Fibroblast of skin of left biceps (primary cell): ENCODE data around the gene NBDY.

ENCODE experiments used
- DNase-seq, 2 experiments: peaks; one replicate each; pipeline ENCODE4 v3.0.0-alpha.2; 2013; ENCODE audit warnings: low read depth in 2 of 2

The NBDY gene

DNA sequence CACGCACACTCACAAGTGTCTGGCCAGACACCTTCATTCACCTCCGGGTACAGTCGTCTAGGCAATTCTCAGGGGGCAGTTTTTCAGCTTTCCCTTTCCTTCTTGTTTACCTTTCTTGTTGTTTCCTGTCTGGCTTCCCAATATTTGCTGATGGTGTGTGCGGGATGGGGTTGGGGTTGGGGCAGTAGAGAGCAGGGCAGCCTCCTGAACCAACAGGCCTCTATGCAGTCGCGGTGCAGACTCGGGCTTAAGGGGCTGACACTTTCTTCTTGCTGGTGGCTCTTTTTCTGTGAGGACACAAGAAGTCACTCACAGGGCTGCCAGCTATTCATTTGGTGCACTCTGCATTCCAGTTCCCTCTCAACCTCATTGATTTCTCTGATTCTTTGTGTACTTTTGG lies 56.4 kb downstream of the NBDY start:
- no peak for DNase-seq

DNA sequence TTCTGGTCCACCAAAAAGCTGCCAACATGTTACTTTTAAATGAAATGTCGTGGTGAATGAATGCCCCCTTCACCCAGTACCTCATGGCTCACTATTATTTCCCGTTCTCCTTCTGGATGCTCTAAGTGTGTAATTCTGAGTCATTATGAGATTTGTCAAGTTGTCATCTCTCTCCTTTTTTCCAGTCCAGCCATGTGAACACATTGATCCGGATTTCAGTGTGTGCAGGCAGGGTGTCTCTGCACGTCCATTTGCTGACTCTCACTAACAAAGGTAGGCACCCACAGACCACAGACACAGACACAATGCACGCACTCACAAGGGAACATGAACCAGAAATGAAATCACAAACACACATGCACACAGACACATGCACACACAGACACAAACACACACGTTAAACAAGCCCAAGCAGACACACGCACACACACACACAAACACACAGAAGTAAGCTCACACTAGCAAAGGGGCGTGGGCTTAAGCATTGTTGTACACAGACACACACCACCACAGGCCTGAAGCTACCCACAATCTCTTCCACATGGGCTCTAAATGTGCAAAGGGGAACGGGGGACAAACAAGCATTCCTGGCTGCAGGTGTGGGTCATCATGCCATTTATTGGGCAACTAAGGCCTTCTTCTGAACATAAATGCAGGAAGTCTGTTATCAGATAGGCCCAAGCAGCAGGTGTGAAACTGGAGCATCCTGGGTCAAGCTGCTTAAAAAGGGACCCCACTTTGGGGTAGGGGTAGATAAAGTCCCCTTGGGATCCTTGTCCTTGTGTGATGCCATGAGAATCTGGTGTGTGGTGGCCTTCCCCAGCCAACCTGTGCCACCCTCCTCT lies 58.1 kb downstream of the NBDY start:
- no peak for DNase-seq

DNA sequence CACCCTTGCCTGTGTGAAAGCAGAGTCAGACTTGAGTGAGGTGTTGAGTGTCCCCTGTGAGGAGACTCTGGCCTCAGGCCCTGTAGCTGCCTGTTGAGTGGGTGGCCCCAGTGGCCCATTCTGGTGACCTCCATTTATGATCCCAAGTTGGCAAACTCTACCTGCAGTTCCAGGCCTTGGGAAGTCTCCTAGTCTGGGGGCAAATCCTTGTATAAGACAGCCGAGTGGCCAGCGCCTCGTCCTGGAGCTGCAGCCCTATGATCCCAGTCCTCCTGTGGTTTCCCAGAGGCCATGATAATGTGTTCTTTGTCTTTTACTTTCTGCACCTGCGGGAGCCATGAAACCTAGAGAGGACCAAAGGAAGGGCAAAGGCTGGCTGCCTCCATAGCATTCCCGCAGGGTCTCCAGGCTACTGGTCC lies 58.7 kb downstream of the NBDY start:
- no peak for DNase-seq

DNA sequence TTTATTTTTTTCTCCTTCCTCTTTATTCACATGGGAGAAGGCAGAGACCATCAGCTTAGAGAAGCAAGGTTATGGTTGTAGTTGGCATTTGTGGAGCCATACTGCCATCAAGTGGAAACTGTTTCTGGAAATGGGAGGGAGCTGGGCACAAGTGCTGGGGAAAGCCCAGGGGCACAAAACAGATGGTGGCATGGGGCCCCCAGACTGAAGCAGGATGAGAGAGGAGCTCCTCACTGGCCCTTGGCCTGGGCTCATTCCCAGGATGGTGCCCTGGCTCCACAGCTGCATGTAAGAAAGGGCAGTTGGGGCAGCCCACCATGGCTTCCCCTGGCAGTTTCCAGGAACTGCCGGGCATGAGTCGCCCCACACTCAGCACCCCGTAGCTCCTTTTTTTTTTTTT lies 59.2 kb downstream of the NBDY start:
- no peak for DNase-seq

DNA sequence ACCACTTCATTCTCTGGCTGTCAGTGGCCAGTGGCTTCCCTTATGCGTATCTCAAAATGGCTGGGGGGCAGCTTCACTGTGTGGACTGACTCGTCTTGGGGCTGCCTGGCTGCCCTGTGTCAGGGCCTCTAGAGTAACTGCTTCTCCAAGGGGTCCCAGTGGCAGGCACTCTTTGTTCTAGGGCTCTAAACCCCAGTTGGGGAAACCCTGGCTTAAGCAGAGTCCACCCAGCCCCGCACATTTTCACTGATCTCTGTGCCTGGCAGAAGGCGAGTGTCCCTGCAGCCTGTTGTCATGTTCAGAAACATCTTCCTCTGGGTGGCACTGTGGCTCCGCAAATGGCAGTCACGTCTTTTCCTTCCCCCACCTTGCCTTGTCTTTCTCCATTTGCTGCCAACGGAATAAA lies 59.7 kb downstream of the NBDY start:
- DNase-seq, result no peak

DNA sequence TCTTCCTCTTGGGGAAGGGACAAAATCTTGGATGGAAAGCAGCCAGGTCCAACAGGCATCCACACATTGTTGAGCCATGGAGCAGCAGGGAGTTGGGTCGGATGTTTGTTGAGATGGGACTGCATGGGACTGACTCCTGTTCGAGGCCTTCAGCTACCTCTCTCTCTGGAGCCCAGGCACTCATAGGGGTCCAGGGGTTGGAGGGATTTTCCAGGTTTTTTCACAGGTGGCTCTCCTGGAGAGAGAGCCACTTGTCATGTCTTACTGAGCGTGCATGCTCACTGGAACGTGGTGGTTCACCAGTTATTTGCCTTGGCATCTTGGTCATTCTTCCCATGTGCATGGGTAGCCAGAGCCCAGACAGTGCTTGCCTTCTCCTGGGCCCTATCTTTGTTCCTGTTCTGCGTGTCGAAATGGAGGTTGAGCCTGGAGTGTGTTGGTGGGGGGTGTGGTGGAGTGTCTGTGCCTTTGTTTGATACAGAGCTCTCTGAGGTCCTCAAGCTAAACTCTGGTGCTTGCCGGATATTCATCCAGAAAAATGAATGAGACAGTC lies 60.6 kb downstream of the NBDY start:
- no peak for DNase-seq

DNA sequence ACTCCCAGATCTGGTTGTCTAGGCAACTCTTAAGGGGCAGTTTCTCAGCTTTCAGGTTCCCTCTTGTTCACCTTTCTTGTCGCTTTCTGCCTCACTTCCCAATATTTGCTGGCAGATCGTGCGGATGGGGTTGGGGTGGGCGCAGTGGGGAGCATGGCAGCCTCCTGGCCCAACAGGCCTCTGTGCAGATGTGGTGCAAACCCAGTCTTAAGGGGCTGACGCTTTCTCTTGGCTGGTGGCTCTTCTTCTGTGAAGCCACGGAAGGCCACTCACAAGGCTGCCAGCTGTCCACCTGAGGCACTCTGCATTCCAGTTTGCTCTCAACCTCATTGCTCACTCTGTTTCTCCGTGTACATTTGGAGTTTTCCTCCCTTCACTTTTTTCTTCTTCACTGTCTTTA lies 61.7 kb downstream of the NBDY start:
- no peak for DNase-seq

DNA sequence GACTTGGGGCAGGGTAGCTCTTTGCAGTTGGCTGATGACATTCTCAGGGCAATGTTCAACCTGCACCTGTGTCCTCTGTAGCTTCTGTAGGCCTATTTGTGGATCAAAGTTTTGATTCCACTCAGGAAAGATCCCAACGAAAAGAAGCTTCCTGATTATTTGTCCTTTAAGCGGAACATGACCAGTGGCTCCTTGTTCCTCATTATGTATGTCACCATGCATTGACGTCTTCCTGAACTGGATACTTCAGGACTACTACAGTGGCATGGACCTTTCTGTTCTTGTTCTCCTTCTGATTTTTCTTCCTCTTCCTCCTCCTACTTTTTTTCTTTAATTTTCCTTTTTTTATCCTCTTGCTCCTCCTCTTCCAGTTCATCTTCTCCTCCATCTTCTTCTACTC lies 62.4 kb downstream of the NBDY start:
- DNase-seq, result no peak

DNA sequence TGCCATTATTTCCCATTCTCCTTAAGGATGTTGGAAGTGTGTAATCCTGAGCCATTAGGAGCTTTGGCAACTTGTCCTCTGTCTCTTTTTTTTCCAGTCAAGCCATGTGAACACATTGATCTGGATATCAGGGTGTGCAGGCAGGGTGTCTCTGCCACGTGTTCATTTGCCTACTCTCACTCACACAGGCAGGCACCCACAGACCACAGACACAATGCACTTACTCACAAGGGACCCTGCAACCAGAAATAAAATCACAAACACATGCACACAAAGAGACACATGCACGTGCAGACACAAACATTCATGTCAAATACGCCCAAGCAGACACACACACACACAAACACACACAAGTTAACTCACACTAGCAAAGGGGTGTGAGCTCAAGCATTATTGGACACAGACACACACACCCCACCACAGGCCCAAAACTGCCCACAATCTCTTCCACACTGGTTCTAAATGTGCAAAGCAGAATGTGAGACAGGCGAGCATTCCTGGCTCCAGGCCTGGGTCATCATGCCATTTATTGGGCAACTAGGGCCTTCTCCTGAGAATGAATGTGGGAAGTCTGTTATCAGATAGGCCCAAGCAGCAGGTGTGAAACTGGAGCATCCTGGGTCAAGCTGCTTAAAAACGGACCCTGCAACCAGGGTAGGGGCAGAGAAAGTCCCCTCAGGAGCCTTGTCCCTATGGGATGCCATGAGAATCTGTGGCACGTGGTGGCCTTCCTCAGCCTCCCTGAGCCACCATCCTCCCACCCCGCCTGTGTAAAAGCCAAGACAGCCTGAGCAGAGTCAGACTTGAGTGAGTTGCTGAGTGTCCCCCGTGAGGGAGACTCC lies 63.4 kb downstream of the NBDY start:
- no peak for DNase-seq

DNA sequence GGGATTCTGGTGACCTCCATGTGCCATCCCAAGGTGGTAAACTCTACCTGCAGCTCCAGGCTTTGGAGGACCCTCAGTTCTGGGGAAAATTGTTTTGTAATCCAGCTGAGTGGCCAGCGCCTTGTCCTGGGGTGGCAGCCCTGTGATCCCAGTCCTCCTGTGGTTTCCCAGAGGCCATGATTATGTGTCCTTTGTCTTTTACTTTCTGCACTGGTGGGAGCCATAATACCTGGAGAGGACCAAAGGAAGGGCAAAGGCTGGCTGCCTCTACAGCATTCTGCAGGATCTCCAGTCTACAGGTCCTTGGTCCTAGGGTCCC lies 64.0 kb downstream of the NBDY start:
- no peak for DNase-seq

DNA sequence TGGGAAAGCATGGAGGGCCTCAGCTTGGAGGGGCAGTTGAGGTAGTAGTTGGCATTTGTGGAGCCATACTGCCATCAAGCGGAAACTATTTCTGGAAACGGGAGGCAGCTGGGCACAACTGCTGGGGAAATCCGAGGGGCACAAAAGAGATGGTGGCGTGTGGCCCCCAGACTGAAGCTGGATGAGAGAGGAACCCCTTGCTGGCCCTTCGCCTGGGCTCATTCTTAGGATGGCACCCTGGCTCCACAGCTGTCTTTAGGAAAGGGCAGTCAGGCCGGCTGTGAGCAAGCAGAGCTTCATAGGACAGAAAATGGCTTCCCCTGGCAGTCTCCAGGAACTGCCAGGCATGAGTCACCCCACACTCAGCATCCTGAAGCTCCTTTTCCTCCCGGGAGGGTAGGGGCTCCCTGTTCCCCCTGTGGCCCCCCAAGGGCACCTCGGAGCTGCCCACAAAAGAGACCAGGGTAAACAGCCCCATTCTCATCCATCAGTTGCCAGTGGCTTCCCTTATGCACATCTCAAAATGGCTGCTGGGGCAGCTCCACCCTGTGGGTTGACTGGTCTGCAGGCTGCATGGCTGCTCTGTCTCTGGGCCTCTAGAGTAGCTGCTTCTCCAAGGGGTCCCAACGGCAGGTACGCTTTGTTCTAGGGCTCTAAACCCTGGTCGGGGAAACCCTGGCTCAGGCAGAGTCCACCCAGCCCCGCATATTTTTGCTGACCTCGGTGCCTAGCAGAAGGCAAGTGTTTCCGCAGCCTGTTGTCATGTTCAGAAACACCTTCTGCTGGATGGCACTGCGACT lies 64.7 kb downstream of the NBDY start:
- no peak for DNase-seq

DNA sequence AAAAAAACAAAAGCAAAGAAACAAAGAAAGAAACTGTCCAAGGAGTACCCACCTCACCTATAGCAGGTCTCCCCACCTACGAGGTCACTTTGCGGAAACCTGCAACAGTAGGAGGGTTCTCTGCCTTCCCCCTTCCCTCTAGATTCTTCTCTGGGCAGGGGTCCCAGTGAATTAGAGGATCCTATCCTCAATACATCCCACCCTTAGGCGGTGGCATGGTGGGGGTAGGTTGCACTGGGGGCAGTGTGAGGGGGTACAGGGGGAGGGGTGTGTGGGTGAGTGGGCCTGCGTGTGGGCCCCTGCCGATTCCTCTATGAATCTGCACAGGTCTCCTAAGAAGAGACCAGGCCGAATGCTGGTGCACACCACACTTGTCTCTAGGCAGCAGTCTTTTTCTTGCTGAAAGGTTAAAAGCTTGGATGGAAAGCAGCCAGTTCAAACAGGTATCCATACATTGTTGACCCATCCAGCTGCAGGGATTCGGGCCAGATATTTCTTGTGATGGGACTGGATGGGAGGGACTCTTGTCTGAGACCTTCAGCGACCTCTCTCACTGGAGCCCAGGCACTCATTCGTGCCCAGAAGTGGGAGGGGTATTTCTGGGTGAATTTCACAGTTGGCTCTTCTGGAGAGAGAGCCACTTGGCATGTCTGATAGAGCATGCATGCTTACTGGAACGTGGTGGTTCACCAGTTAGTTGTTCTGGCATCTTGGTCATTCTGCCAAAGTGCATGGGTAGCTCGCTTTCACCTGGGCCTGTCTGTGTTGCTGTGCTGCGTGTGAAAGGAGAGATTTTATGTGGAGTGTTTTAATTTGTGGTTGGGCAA lies 65.6 kb downstream of the NBDY start:
- DNase-seq, result no peak

DNA sequence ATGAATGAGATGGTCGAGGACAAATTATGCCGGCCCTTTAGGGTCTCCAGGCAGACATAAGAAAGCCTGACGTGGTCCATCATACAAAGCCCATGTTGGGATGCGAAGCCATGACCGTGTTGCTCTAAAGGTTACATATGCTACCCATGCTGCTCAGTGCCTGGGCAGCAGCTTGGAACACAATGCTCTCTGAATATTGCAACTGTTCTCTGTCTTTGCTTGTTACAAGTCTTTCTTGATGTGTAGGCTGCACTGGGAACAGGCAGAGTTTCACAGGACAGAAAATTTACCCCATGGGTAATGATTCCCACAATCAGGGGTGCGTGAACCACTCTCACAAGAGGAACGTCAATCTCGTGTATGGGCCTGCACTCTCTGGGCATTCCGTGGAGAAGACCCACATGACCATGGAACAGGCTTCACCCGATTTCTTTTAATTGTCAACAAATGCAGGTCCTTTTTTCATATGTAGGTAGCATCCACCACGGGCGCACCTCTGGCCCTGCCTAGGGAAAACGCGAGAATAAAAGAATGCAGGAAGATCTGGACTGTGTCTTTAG lies 66.3 kb downstream of the NBDY start:
- DNase-seq, result no peak

DNA sequence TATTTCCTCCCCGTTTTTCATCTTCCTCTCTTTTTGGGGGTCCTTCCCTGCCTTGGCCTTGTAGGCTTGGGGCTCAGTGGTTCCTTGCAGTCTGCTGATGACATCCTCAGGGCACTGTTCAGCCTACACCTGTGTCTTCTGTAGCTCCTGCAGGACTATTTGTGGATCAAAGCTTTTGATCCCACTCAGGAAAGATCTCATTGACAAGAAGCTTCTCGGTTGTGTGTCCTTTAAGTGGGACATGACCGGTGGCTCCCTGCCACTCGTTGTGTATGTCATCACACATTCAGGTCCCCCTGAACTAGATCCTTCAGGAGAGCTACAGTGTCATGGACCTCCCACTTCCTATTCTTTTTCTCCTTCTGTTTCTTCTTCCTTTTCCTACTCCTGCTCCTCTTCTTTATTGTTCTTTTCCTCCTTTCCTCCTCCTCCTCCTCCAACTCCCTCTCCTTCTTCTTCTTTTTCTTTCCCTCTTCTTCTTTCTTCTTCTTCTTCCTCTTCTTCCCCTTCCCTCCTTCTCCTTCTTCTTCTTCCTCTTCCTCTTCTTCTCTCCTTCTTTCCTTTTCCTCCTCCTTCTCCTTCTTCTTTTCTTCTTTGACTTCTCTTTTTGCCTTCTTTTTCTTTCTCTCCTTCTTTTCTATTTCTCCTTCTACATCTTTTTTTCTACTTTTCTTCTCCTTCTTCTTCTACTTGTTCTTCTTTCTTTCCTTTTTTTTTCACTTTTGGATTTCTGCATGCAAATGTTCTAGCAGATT lies 67.8 kb downstream of the NBDY start:
- no peak for DNase-seq

DNA sequence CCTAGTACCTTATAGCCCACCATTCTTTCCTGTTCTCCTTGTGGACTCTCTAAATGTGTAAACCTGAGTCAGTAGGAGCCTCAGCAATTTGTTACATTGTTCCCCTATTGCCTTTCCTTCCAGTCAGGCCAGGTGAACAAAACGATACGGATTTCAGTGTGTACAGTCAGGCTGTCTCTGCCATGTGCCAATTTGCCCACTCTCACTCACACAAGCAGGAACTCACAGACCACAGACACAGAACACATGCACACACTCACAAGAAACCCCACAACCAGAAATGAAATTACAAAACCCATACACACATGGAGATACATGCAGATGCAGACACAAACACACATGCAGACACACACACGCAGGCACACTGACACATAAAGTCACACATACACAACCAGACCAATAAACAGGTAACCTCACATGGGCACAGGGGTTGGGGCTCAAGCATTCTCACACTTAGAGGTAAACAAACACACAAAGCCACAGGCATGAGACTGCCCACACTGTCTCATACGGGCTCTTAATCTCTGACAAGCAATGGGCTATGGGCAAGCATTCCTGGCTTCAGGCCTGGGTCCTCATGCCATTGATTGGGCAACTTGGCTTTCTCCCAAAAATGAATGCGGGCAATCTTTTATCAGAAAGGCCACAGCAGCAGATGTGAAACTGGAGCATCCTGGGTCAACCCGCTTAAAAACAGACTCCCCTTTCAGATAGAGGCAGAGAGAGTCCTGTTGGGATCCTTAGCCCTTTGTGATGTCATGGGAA lies 68.7 kb downstream of the NBDY start:
- DNase-seq, result no peak

DNA sequence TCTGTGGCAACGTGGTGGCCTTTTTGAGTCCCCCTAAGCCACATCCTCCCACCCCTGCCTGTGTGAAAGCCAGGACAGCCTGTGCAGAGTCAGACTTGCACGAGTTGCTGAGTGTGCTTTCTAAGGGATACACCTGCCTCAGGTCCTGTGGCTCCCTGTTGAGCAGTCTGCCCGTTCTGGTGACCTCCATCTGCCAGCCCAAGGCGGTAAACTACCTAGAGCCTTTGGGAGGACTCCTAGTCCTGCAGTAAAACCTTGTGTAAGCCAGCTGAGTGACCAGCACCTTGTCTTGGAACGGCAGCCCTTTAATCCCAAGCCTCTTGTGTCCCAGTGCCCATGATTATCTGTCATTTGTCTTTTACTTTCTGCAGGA lies 69.3 kb downstream of the NBDY start:
- no peak for DNase-seq

DNA sequence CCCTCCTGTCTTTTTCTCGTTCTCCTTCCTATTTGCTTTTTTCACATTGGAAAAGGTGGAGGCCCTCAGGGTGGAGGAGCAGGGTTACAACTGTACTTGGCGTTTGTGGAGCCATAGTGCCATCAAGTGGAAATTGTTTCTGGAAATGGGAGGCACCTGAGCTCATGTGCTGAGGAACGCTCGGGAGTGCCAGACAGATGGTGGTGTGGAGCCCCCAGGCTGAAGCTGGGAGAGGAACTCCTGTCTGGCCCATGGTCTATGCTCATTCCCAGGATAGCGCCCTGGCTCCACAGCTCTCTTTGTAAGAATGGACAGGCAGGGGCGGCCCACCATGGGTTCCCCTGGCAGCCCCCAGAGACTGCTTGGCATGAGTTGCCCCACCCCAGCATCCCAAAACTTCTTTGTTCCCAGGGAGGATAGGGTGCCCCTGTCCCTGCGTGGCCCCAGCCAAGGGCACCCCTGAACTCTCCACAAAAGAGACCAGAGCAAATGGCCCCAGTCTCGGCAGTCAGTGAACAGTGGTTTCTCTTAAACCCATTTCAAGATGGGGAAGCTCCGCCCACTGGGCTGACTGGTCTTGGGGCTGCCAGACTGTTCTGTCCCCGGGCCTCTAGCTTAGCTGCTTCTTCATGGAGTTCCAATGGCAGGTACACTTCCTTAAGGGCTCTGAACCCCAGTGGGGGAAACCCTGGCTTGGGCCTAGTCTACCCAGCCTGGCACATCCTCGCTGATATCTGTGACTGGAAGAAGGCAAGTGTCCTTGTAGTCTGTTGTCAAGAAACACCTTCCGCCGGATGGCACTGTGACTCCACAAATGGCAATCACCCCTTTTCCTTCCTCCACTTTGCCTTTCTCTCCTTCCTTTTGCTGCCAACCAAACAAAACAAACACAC lies 70.1 kb downstream of the NBDY start:
- no peak for DNase-seq

DNA sequence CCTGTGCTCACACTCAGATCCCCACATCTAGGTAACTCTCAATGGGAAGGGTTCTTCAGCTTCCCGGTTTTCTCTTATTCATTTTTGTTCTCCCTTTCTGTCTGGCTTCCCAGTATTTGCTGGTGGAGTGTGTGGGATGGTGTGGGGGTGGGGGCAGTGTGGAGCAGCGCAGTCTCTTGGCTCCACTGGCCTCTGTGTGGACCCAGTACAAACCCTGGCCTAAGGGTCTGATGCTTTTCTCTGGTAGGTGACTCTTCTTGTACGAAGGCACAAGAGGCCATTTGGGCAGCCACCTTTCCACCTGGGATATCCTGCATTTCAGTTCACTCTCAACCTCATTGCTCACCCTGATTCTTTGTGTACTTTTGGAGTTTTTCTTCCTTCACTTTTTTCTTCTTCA lies 71.3 kb downstream of the NBDY start:
- no peak for DNase-seq
